ENCODE measurements around the gene KRT80. TPM values are rescaled to one million over a fixed set of nuclear protein-coding genes. Genes with fewer than 3 reads are reported as not detected.

Gene KRT80
- total RNA-seq, 1 experiment from 2014 or later = 8.8 TPM

- Histone ChIP-seq H2AFZ (ENCODE audit: low read depth, low read length, poor library complexity, severe bottlenecking) (no peak overlapping the region), H3K4me2 (ENCODE audit: low read length) (peak overlapping the region; percentile 57), H3K79me2 (ENCODE audit: insufficient read depth, low read length) (no peaks in the 10 kb centered on the region), H3K27me3 (ENCODE audit: insufficient read depth, low read length) (no peaks in the 10 kb centered on the region), H3K4me3 (replicated peaks in 1 of 2; ENCODE audit: low read depth in 1 of 2, low read length in 2 of 2) (no peak overlapping the region), H3K27ac (ENCODE audit: low read depth, low read length) (0 out of 2 replicates have a peak overlapping the region, but pooled peaks have one; percentile 6), H3K4me1 (ENCODE audit: control insufficient read depth in 1 of 2, insufficient read depth in 2 of 2, low read length in 2 of 2) (peaks cover 32 to 71% of the 10 kb centered on the region in 2 experiments), H3K9ac (ENCODE audit: low read length) (peak overlapping the region; percentile 52), H3K9me2 (ENCODE audit: insufficient read depth) (no peaks in the 10 kb centered on the region), H4K20me1 (ENCODE audit: insufficient read depth) (no peaks in the 10 kb centered on the region), H3K36me3 (ENCODE audit: control insufficient read depth in 1 of 2, insufficient read depth in 2 of 2, low read length in 2 of 2) (no peaks in the 10 kb centered on the region), H3K9me3 (ENCODE audit: control insufficient read depth in 1 of 2, insufficient read depth in 1 of 2, low read depth in 1 of 2, low read length in 2 of 2) (no peaks in the 10 kb centered on the region)
- ChIA-PET POLR2A (interaction anchor here (1.3 kb wide), 1 partner anchor 10 kb away, joined by 9 read pairs; the partner anchor contains the start of gene KRT80), RAD21 (ENCODE audit: low non-redundant PET in 1 of 2, low total read pairs in 2 of 2, uncharacterized antibody in 2 of 2, unreplicated experiment in 2 of 2) (no interaction called here), CTCF (interaction anchor here (1.0 to 2.3 kb wide), 3 partner anchors 9 to 40 kb away, joined by 3 to 8 read pairs (median 3); no protein-coding TSS in a partner anchor)
- no TSS peak for BruUV-seq (replicated peaks)
- no peak for DNase-seq (ENCODE audit: low read depth, low spot score)
- ATAC-seq = peak; percentile 65
- intact Hi-C loops (cut with micrococcal nuclease) = no loop called here
- TF ChIP-seq SRF (IDR thresholded peaks at IDR 0.05; ENCODE audit: low read depth) (no peak), SIN3A (IDR thresholded peaks at IDR 0.05; ENCODE audit: low read depth) (no peak), EGR1 (IDR thresholded peaks at IDR 0.05; ENCODE audit: low read depth) (no peak), ZNF274 (IDR thresholded peaks at IDR 0.05; ENCODE audit: low read depth, low read length) (no peak), CEBPB (IDR thresholded peaks at IDR 0.05; ENCODE audit: low read depth) (no peak)
- TF ChIP-seq, protein P1, sequence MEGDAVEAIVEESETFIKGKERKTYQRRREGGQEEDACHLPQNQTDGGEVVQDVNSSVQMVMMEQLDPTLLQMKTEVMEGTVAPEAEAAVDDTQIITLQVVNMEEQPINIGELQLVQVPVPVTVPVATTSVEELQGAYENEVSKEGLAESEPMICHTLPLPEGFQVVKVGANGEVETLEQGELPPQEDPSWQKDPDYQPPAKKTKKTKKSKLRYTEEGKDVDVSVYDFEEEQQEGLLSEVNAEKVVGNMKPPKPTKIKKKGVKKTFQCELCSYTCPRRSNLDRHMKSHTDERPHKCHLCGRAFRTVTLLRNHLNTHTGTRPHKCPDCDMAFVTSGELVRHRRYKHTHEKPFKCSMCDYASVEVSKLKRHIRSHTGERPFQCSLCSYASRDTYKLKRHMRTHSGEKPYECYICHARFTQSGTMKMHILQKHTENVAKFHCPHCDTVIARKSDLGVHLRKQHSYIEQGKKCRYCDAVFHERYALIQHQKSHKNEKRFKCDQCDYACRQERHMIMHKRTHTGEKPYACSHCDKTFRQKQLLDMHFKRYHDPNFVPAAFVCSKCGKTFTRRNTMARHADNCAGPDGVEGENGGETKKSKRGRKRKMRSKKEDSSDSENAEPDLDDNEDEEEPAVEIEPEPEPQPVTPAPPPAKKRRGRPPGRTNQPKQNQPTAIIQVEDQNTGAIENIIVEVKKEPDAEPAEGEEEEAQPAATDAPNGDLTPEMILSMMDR (IDR thresholded peaks at IDR 0.05 in 2 of 3, conservative IDR thresholded peaks at IDR 0.05 in 1 of 3; ENCODE audit: borderline replicate concordance in 1 of 3, insufficient read depth in 1 of 3, low read depth in 2 of 3, low read length in 2 of 3) = no peak
- TF ChIP-seq, protein P2, sequence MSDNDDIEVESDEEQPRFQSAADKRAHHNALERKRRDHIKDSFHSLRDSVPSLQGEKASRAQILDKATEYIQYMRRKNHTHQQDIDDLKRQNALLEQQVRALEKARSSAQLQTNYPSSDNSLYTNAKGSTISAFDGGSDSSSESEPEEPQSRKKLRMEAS (IDR thresholded peaks at IDR 0.05) = no peak
Observed at GRCh38 chr12:52181746-52182145, 10.1 kb downstream of the KRT80 start.
